Vagina (tissue), 2 donors: ENCODE data around the gene MED13L.

Experiments
- CTCF ChIP-seq, 3 experiments: fragments of 450-650 bp in 2 of 3; fragments of 200-600 bp in 1 of 3; sonication (generic) in 1 of 3; IDR thresholded peaks; one replicate each; pipeline ENCODE4 v1.5.1; 2017 to 2019; ENCODE audit warnings: antibody characterized with exemption in 3 of 3, mild to moderate bottlenecking in 2 of 3, moderate library complexity in 2 of 3
- POLR2A ChIP-seq, 2 donors: fragments of 450-650 bp; IDR thresholded peaks; one replicate each; pipeline ENCODE4 v1.6.1; 2017; ENCODE audit warnings: antibody characterized with exemption in 2 of 2, mild to moderate bottlenecking in 2 of 2, moderate library complexity in 2 of 2
- POLR2AphosphoS5 ChIP-seq, 2 donors: sonication (generic); formaldehyde crosslinking; IDR thresholded peaks; one replicate each; pipeline ENCODE4 v1.9.0; 2017; ENCODE audit warnings: antibody characterized with exemption in 2 of 2, mild to moderate bottlenecking in 2 of 2, low read depth in 1 of 2; ENCODE audit not compliant: insufficient read depth in 1 of 2

GRCh38 chr12:116067892-116068291 is 209.6 kb downstream of the MED13L start:
- TF ChIP-seq CTCF (IDR thresholded peaks at IDR 0.05) (no peak), POLR2A (IDR thresholded peaks at IDR 0.05) (no peak), POLR2AphosphoS5 (IDR thresholded peaks at IDR 0.05; ENCODE audit: insufficient read depth in 1 of 2, low read depth in 1 of 2) (no peak)
